ENCODE measurements around the gene FAM78B. TPM values are rescaled to one million over a fixed set of nuclear protein-coding genes. Genes with fewer than 3 reads are reported as not detected.

The FAM78B gene
- total RNA-seq, 4 donors from 2014 or later = 0.64 to 1.2 (median 0.81) TPM

DNA sequence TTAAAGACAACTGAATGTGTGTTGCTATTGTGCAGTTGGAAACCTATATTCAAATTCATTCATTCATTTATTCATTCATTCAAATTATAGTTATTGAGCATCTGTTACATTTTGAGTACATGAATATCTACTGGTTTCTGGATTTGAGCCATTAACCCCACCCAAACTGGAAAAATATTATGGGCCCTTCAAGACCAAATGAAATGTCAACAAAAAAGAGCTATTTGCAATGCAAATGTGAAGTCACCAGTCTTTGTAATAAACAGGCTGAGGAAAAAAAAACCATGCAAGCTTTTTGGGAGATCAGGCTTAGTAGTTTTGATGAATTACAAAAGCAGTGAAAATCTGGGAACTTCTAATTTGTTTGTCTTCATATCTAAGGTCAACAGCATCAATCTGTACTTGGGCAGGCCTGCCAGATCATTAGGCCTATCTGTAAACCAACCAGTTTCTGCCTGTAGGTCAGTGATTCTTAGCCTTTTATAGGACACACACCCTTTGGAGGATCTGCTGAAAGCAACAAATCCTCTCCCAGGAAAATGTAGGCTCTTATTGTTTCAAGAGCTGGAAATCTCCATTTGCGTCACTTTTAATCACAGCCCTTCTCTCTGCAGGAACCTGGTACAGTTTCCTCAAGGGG lies 134.7 kb downstream of the FAM78B start:
- intact Hi-C loops (cut with DNase I; ENCODE audit: low total_unique reads) = no loop called here
- TF ChIP-seq, protein P1, sequence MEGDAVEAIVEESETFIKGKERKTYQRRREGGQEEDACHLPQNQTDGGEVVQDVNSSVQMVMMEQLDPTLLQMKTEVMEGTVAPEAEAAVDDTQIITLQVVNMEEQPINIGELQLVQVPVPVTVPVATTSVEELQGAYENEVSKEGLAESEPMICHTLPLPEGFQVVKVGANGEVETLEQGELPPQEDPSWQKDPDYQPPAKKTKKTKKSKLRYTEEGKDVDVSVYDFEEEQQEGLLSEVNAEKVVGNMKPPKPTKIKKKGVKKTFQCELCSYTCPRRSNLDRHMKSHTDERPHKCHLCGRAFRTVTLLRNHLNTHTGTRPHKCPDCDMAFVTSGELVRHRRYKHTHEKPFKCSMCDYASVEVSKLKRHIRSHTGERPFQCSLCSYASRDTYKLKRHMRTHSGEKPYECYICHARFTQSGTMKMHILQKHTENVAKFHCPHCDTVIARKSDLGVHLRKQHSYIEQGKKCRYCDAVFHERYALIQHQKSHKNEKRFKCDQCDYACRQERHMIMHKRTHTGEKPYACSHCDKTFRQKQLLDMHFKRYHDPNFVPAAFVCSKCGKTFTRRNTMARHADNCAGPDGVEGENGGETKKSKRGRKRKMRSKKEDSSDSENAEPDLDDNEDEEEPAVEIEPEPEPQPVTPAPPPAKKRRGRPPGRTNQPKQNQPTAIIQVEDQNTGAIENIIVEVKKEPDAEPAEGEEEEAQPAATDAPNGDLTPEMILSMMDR (IDR thresholded peaks at IDR 0.05) = no peak
- DNase-seq (ENCODE audit: low spot score in 2 of 2) = no peak
- 93 to 100% methylated on average over 1 of the region's 1 CpG for WGBS, 2 donors
- no peak overlapping the region for H3K4me3 ChIP-seq (ENCODE audit: low read depth, poor library complexity, severe bottlenecking)

DNA sequence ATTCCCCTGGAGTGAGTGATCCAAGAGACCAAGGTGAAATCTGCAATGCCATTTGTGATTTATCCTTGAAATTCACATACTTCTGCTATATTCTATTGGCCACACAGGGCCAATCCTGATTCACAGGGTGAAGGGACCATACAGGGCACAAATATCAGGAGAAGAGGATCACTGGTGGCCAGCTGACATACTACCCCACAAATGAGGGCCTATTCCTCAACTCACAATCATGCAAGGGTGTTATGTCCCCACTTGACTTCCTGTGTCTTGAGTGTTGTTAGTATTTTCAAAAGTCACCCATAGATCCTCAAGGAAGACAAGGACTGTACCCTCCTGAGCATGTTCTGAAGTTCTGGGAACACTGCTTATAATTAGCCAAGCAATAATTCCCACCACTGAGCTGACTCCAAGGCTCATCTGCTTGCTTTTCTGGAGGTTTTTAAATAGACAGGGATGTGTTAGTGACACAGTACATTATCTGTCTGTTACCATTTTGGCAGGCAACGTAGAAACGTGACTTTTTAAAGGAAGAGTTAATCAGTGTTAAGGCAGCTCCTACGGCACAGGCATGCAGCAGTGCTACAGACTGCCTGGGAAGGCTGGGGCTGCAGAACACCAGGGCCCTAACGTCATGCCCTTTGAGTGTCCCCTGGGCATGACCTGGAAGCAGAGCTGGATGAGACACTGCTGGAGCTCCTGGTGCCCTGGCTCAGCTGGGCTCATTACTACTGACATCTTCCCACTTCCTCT lies 137.4 kb downstream of the FAM78B start:
- TF ChIP-seq, protein P1 (IDR thresholded peaks at IDR 0.05) = no peak
- TF ChIP-seq POLR2A (IDR thresholded peaks at IDR 0.05) = no peak
- intact Hi-C loops (cut with DNase I; ENCODE audit: low total_unique reads) = no loop called here
- 66 to 78% methylated on average over 4 of the region's 4 CpGs for WGBS, 2 donors
- H3K4me3 ChIP-seq (ENCODE audit: low read depth, poor library complexity, severe bottlenecking) = no peak overlapping the region
- DNase-seq (ENCODE audit: low spot score in 2 of 2) = peak in 1 of 2 donors; percentile 26

DNA sequence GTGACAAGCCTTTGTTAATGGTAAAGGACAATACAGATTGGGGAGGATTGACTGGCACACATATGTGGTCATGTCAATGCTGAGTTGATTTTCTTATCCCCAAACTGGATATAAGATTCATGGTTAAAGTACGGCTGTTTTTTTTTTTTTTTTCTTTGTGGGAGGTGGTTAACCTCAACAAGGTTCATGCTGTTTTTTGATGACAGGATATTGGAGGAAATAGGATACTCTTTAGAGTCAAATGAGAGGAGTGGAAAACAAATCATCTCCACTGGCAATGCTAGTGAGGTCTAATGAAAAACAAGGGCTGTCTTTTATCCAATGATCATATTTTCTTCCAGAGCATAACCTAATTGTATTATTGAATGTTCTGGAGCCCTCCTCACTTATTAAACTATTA lies 140.2 kb downstream of the FAM78B start:
- no peak for TF ChIP-seq POLR2A (IDR thresholded peaks at IDR 0.05)
- TF ChIP-seq, protein P1 (IDR thresholded peaks at IDR 0.05) = no peak
- intact Hi-C loops (cut with DNase I; ENCODE audit: low total_unique reads) = no loop called here
- no peak for DNase-seq (ENCODE audit: low spot score in 2 of 2)
- WGBS, 2 donors = 70 to 76% methylated on average over 1 of the region's 1 CpG
- H3K4me3 ChIP-seq (ENCODE audit: low read depth, poor library complexity, severe bottlenecking) = no peak overlapping the region

- no peak for DNase-seq (ENCODE audit: low spot score in 2 of 2)
- TF ChIP-seq, protein P1 (IDR thresholded peaks at IDR 0.05) = no peak
- no peak for TF ChIP-seq POLR2A (IDR thresholded peaks at IDR 0.05)
- H3K4me3 ChIP-seq (ENCODE audit: low read depth, poor library complexity, severe bottlenecking) = no peak overlapping the region
- intact Hi-C loops (cut with DNase I; ENCODE audit: low total_unique reads) = no loop called here
- 60 to 66% methylated on average over 2 of the region's 2 CpGs for WGBS, 2 donors
These were observed 140.7 kb downstream of the FAM78B start for GRCh38 chr1:166026143-166026542.

DNA sequence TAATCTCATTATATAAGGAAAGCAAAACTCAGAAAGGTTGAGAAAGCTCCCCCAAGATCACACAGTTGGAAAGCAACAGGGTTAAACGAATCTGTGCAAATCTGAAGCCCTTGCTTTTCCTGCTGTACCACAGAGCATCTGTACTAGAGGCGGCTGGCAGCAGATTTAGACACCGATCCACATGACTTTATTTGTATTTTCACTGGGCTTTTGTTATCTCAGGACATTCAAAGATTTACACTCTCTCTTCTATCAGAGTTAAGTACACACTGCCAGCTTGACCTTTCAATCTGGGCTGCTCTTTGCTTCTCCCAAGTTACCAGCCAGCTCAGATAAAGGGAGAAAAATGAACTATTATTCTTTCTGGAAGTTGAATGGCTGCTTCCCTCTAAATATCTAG lies 146.6 kb downstream of the FAM78B start:
- TF ChIP-seq POLR2A (IDR thresholded peaks at IDR 0.05) = no peak
- TF ChIP-seq, protein P1 (IDR thresholded peaks at IDR 0.05) = no peak
- intact Hi-C loops (cut with DNase I; ENCODE audit: low total_unique reads) = no loop called here
- no peak overlapping the region for H3K4me3 ChIP-seq (ENCODE audit: low read depth, poor library complexity, severe bottlenecking)

More for the DNA sequence above, 146.6 kb downstream of the FAM78B start:
- no peak for DNase-seq (ENCODE audit: low spot score in 2 of 2)
- 41 to 61% methylated on average over 3 of the region's 3 CpGs for WGBS, 2 donors

MicroRNA genes within 50 kb of the gene (microRNA counts, 767-probe panel; counts per million panel counts)
- 0 to 358 counts per million in 2 donors for microRNA hsa-miR-921

Small RNA genes within 50 kb of the gene (microRNA-seq; reads per million reads assigned to microRNA genes)
- gene MIR921 (ENCODE audit: borderline number of aligned reads in 1 of 2, borderline replicate concordance in 2 of 2) = 0 reads per million in 2 donors

All from lower leg skin (tissue), 4 donors.